SK-N-SH (cell line): ENCODE data around the gene HSPA12A. TPM values are rescaled to one million over a fixed set of nuclear protein-coding genes. Genes with fewer than 3 reads are reported as not detected.

Source experiments
- CTCF ChIA-PET: fragments of 300-600, 350-600 bp; formaldehyde crosslinking; extraction: SDS; loops from one replicate; lab custom pipeline; 2021; lab: Yijun Ruan, JAX
- POLR2A ChIA-PET: fragments of 350-600 bp; sonication (Branson Sonifier 250); formaldehyde crosslinking; extraction: SDS; loops from one replicate; lab custom pipeline; 2020; ENCODE audit warnings: antibody characterized with exemption, inconsistent platforms; lab: Yijun Ruan, JAX
- DNase-seq: peaks from one replicate; pipeline ENCODE4 v3.0.0; 2012
- H2AFZ ChIP-seq: fragments of 200-600 bp; sonication (generic); 2 replicates; pipeline ENCODE4 v1.8.1; 2016; ENCODE audit warnings: antibody characterized with exemption, mild to moderate bottlenecking, low read depth
- H3F3A ChIP-seq: fragments of 200-600 bp; sonication (generic); replicated peaks from 2 replicates; pipeline ENCODE3; 2016; ENCODE audit warnings: antibody characterized with exemption, mild to moderate bottlenecking; ENCODE audit not compliant: insufficient read depth
- H3K27ac ChIP-seq, 2 experiments: fragments of 200-500 bp in 1 of 2; fragments of 200-600 bp in 1 of 2; sonication (Bioruptor generic) in 1 of 2; sonication (generic), shearing (Covaris generic) in 1 of 2; 2 replicates each; pipeline versions ENCODE4 v1.5.1 to v1.6.1; 2014 to 2016; ENCODE audit warnings: low read depth in 2 of 2, inconsistent platforms in 1 of 2, low read length in 1 of 2, mild to moderate bottlenecking in 1 of 2, mixed read lengths in 1 of 2
- H3K27me3 ChIP-seq: fragments of 200-600 bp; sonication (generic), shearing (Covaris generic); 2 replicates; pipeline ENCODE4 v1.6.1; 2016; ENCODE audit warnings: mixed run types; ENCODE audit not compliant: insufficient read depth
- H3K36me3 ChIP-seq, 2 experiments: fragments of 200-500 bp in 1 of 2; fragments of 200-600 bp in 1 of 2; sonication (Bioruptor generic) in 1 of 2; sonication (generic) in 1 of 2; replicated peaks in 1 of 2; 2 replicates each; pipeline versions ENCODE3 to v1.5.1; 2014 to 2016; ENCODE audit warnings: low read length in 1 of 2, mild to moderate bottlenecking in 1 of 2; ENCODE audit not compliant: insufficient read depth in 2 of 2, control insufficient read depth in 1 of 2
- H3K4me1 ChIP-seq, 2 experiments: fragments of 200-500 bp in 1 of 2; fragments of 200-600 bp in 1 of 2; sonication (Bioruptor generic) in 1 of 2; sonication (generic), shearing (Covaris generic) in 1 of 2; 2 replicates each; pipeline versions ENCODE4 v1.5.1 to v1.6.1; 2014 to 2016; ENCODE audit warnings: low read depth in 1 of 2, low read length in 1 of 2, mixed run types in 1 of 2; ENCODE audit not compliant: insufficient read depth in 2 of 2, control insufficient read depth in 1 of 2
- H3K4me2 ChIP-seq: fragments of 200-600 bp; sonication (generic), shearing (Covaris generic); 2 replicates; pipeline ENCODE4 v1.6.1; 2017; ENCODE audit warnings: mixed run types
- H3K4me3 ChIP-seq, 2 experiments: fragments of 200-500 bp in 1 of 2; fragments of 200-600 bp in 1 of 2; sonication (Bioruptor generic) in 1 of 2; sonication (generic), shearing (Covaris generic) in 1 of 2; 2 replicates each; pipeline versions ENCODE4 v1.5.1 to v1.8.1; 2014 to 2016; ENCODE audit warnings: low read depth in 2 of 2, inconsistent platforms in 1 of 2, low read length in 1 of 2, mild to moderate bottlenecking in 1 of 2, mixed read lengths in 1 of 2, moderate library complexity in 1 of 2
- H3K79me2 ChIP-seq: fragments of 200-600 bp; sonication (generic); 2 replicates; pipeline ENCODE4 v1.8.1; 2017; ENCODE audit warnings: mild to moderate bottlenecking; ENCODE audit not compliant: insufficient read depth
- H3K9ac ChIP-seq: fragments of 200-600 bp; sonication (generic); 2 replicates; pipeline ENCODE4 v1.6.1; 2017; ENCODE audit warnings: mixed run types
- H3K9me2 ChIP-seq: fragments of 200-600 bp; sonication (generic); 2 replicates; pipeline ENCODE4 v1.6.1; 2017; ENCODE audit warnings: mixed run types
- H3K9me3 ChIP-seq: fragments of 200-600 bp; sonication (generic); 2 replicates; pipeline ENCODE4 v1.6.1; 2017; ENCODE audit warnings: mixed run types, mild to moderate bottlenecking, moderate library complexity
- H4K20me1 ChIP-seq: fragments of 200-600 bp; sonication (generic); 2 replicates; pipeline ENCODE4 v1.6.1; 2017; ENCODE audit warnings: mild to moderate bottlenecking, mixed run types; ENCODE audit not compliant: insufficient read depth
- CHD2 ChIP-seq: fragments of 150-350 bp; IDR thresholded peaks from 2 replicates; pipeline ENCODE4 v1.6.1; 2018; ENCODE audit warnings: low read length; ENCODE audit not compliant: partially characterized antibody
- FOXM1 ChIP-seq: IDR thresholded peaks from 2 replicates; pipeline ENCODE4 v1.4.0; 2012; ENCODE audit warnings: low read depth, mild to moderate bottlenecking
- MEF2A ChIP-seq: IDR thresholded peaks from 2 replicates; pipeline ENCODE4 v1.4.0; 2012; ENCODE audit warnings: low read depth, borderline replicate concordance
- NRF1 ChIP-seq: IDR thresholded peaks from 2 replicates; pipeline ENCODE4 v1.6.1; 2012; ENCODE audit warnings: low read depth, mild to moderate bottlenecking, low read length
- RCOR1 ChIP-seq: fragments of 150-350 bp; IDR thresholded peaks from 2 replicates; pipeline ENCODE4 v1.6.1; 2017; ENCODE audit warnings: antibody characterized with exemption, low read length
- REST ChIP-seq: IDR thresholded peaks from 2 replicates; pipeline ENCODE4 v1.6.1; 2012; ENCODE audit warnings: mild to moderate bottlenecking, low read depth, low read length, moderate library complexity
- RFX5 ChIP-seq: IDR thresholded peaks from 2 replicates; pipeline ENCODE4 v1.6.1; 2012; ENCODE audit warnings: mild to moderate bottlenecking, improper control_type of control experiment, low read length
- RXRA ChIP-seq: IDR thresholded peaks from 2 replicates; pipeline ENCODE4 v1.4.0; 2012; ENCODE audit warnings: low read depth, mild to moderate bottlenecking, borderline replicate concordance
- TAF1 ChIP-seq: IDR thresholded peaks from 2 replicates; pipeline ENCODE4 v1.6.1; 2012; ENCODE audit warnings: low read depth, mild to moderate bottlenecking, low read length, moderate library complexity, borderline replicate concordance
- TCF12 ChIP-seq: IDR thresholded peaks from 2 replicates; pipeline ENCODE4 v1.4.0; 2012
- USF1 ChIP-seq: IDR thresholded peaks from 2 replicates; pipeline ENCODE4 v1.4.0; 2012; ENCODE audit warnings: low read depth, borderline replicate concordance
- YY1 ChIP-seq: IDR thresholded peaks from 2 replicates; pipeline ENCODE4 v1.4.0; 2012; ENCODE audit warnings: low read depth, mild to moderate bottlenecking
- WGBS: methylation state at CpG from one replicate; pipeline ENCODE4 v1.1.6; 2017; ENCODE audit warnings: low lambda C conversion rate; 5-methylcytosine and 5-hydroxymethylcytosine counted together
- polyA plus RNA-seq, 3 experiments: library from polyadenylated mRNA; depleted of rRNA; stranded (reverse); fragments of >200 nt; gene quantifications; 2 replicates each; pipeline ENCODE4 v1.2.3, GENCODE V29; 2012
- TF ChIP-seq, protein P1 (sequence below): fragments of 150-350 bp; IDR thresholded peaks from 2 replicates; pipeline ENCODE4 v1.6.1; 2017; ENCODE audit warnings: antibody characterized with exemption, low read length, low read depth, borderline replicate concordance

HSPA12A gene
- polyA plus RNA-seq, 1 of the 3 experiments (the other 2 are of a cell fraction): 2.9 TPM

DNA sequence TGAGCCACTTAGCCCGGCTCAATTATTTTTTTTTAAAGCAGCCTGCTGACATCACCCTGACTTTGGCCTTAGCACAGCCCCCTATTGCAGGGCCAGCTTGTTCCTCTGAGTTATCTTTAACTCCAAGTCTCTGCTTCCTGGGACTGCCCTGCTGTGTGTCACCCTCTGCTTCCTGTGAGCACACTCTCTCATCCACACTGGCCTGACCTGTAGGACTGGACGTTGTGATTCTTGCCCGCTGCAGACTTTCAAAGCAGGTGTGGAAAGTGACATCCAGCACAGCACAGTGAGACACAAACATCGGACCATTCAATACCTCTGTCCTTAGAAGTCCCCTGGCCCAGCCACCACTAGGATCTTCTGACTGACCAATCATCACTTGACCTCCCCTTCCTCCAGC, 26.4 kb upstream of the HSPA12A start:
- Histone ChIP-seq H3K27ac (no peak overlapping the region), H2AFZ (no peak overlapping the region), H3K4me3 (no peak overlapping the region), H3F3A (no peaks in the 10 kb centered on the region), H3K27me3 (no peaks in the 10 kb centered on the region), H4K20me1 (no peaks in the 10 kb centered on the region), H3K9ac (no peak overlapping the region), H3K79me2 (no peaks in the 10 kb centered on the region), H3K9me3 (no peaks in the 10 kb centered on the region), H3K36me3 (no peaks in the 10 kb centered on the region), H3K9me2 (no peaks in the 10 kb centered on the region), H3K4me2 (no peak overlapping the region), H3K4me1 (peaks cover 0 to 4% of the 10 kb centered on the region in 2 experiments; a peak in 1 of 4 replicates)
- TF ChIP-seq USF1: no peak
- TF ChIP-seq CHD2: no peak
- TF ChIP-seq, protein P1, sequence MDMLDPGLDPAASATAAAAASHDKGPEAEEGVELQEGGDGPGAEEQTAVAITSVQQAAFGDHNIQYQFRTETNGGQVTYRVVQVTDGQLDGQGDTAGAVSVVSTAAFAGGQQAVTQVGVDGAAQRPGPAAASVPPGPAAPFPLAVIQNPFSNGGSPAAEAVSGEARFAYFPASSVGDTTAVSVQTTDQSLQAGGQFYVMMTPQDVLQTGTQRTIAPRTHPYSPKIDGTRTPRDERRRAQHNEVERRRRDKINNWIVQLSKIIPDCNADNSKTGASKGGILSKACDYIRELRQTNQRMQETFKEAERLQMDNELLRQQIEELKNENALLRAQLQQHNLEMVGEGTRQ: no peak
- TF ChIP-seq MEF2A: no peak
- no peak for TF ChIP-seq TAF1
- TF ChIP-seq REST: no peak
- TF ChIP-seq YY1: no peak
- TF ChIP-seq RFX5: no peak
- no peak for TF ChIP-seq FOXM1
- no peak for TF ChIP-seq RCOR1
- no peak for TF ChIP-seq NRF1
- no peak for TF ChIP-seq RXRA
- no peak for TF ChIP-seq TCF12
- POLR2A ChIA-PET: no interaction called here
- CTCF ChIA-PET: interaction anchor here (1.0 kb wide), 1 partner anchor 19 kb away, joined by 3 read pairs; no protein-coding TSS in a partner anchor
- DNase-seq: no peak
- 72% methylated on average over 4 of the region's 4 CpGs for WGBS
